HepG2 (cell line): ENCODE measurements around the gene IKZF3. TPM values are rescaled to one million over a fixed set of nuclear protein-coding genes. Genes with fewer than 3 reads are reported as not detected.

Experiments
- CBX5 ChIP-seq: sonication (generic); formaldehyde crosslinking; IDR thresholded peaks from 2 replicates; pipeline ENCODE4 v1.4.0; 2020; ENCODE audit warnings: missing genetic modification reagents, borderline replicate concordance
- ELF3 ChIP-seq: IDR thresholded peaks from 2 replicates; pipeline ENCODE4 v1.6.1; 2016; ENCODE audit warnings: missing genetic modification reagents, missing compliant biosample characterization
- ESRRA ChIP-seq: sonication (generic); formaldehyde crosslinking; IDR thresholded peaks from 2 replicates; pipeline ENCODE4 v1.5.1; 2020; ENCODE audit warnings: mild to moderate bottlenecking, low read depth, missing genetic modification reagents
- GATAD2A ChIP-seq: IDR thresholded peaks from 2 replicates; pipeline ENCODE4 v1.6.1; 2016
- GZF1 ChIP-seq: sonication (generic); formaldehyde crosslinking; IDR thresholded peaks from 2 replicates; pipeline ENCODE4 v1.5.1; 2020; ENCODE audit warnings: mild to moderate bottlenecking, missing genetic modification reagents
- IKZF5 ChIP-seq: IDR thresholded peaks from 2 replicates; pipeline ENCODE4 v1.6.1; 2018; ENCODE audit warnings: missing genetic modification reagents, mild to moderate bottlenecking, missing compliant biosample characterization
- KDM1A ChIP-seq: IDR thresholded peaks from 2 replicates; pipeline ENCODE4 v1.6.1; 2016; ENCODE audit warnings: missing compliant biosample characterization
- NAIF1 ChIP-seq: sonication (generic); formaldehyde crosslinking; IDR thresholded peaks from 2 replicates; pipeline ENCODE4 v1.5.0; 2020; ENCODE audit warnings: mild to moderate bottlenecking, missing genetic modification reagents, borderline replicate concordance
- PAWR ChIP-seq: sonication (generic); formaldehyde crosslinking; IDR thresholded peaks from 2 replicates; pipeline ENCODE4 v1.4.0; 2020; ENCODE audit warnings: missing genetic modification reagents, mild to moderate bottlenecking, borderline replicate concordance
- PAX8 ChIP-seq: sonication (generic); formaldehyde crosslinking; IDR thresholded peaks from 2 replicates; pipeline ENCODE4 v1.8.0; 2022; ENCODE audit warnings: mild to moderate bottlenecking, missing genetic modification reagents, borderline replicate concordance
- RAD21 ChIP-seq: fragments of 450-650 bp; formaldehyde crosslinking; IDR thresholded peaks from 2 replicates; pipeline ENCODE4 v1.5.0; 2020; ENCODE audit warnings: mild to moderate bottlenecking
- SIN3A ChIP-seq: IDR thresholded peaks from 2 replicates; pipeline ENCODE4 v1.6.1; 2011; ENCODE audit warnings: low read depth, mild to moderate bottlenecking, control low read depth, low read length, borderline replicate concordance
- TRAFD1 ChIP-seq: sonication (generic); formaldehyde crosslinking; IDR thresholded peaks from 2 replicates; pipeline ENCODE4 v1.5.1; 2020; ENCODE audit warnings: missing genetic modification reagents, mild to moderate bottlenecking, borderline replicate concordance
- U2AF2 ChIP-seq: fragments of 200-400 bp; formaldehyde crosslinking; IDR thresholded peaks from 2 replicates; pipeline ENCODE4 v1.6.1; 2017; ENCODE audit warnings: low read depth, mild to moderate bottlenecking, low read length
- ZFY ChIP-seq: sonication (generic); formaldehyde crosslinking; IDR thresholded peaks from 2 replicates; pipeline ENCODE4 v1.4.0; 2020; ENCODE audit warnings: missing genetic modification reagents
- ZMYM4 ChIP-seq: sonication (generic); formaldehyde crosslinking; IDR thresholded peaks from 2 replicates; pipeline ENCODE4 v1.8.1; 2023; ENCODE audit warnings: mild to moderate bottlenecking, missing genetic modification reagents
- ZNF543 ChIP-seq: sonication (generic); formaldehyde crosslinking; IDR thresholded peaks from 2 replicates; pipeline ENCODE4 v1.4.0; 2020; ENCODE audit warnings: mild to moderate bottlenecking, missing genetic modification reagents
- ZNF816 ChIP-seq: sonication (generic); formaldehyde crosslinking; IDR thresholded peaks from 2 replicates; pipeline ENCODE4 v1.8.0; 2022; ENCODE audit warnings: missing genetic modification reagents, mild to moderate bottlenecking, borderline replicate concordance
- polyA plus RNA-seq, 8 experiments: library from polyadenylated mRNA; depleted of rRNA in 3 of 8; stranded (reverse) in 7 of 8; unstranded in 1 of 8; fragments of >200 nt; fragmentation: Illumina TruSeq in 4 of 8; extraction: Trizol in 4 of 8; gene quantifications; 2 replicates each; pipeline versions ENCODE4 v1.2.1 to v1.2.3, GENCODE V29; 2011 to 2016; ENCODE audit warnings: low read depth in 4 of 8, missing spikeins in 1 of 8, mixed read lengths in 1 of 8; ENCODE audit not compliant: insufficient read depth in 1 of 8
- total RNA-seq, 5 experiments: library from RNA; depleted of rRNA; stranded (reverse); fragments of >200 nt; fragmentation: Illumina TruSeq; extraction: Trizol; gene quantifications; 2 replicates each; pipeline ENCODE4 v1.2.3, GENCODE V29; 2016; ENCODE audit warnings: low read depth in 1 of 5
- TF ChIP-seq, protein P1 (sequence below): sonication (generic); formaldehyde crosslinking; IDR thresholded peaks from 2 replicates; pipeline ENCODE4 v1.8.1; 2023; ENCODE audit warnings: mild to moderate bottlenecking, moderate library complexity, missing genetic modification reagents
- TF ChIP-seq, protein P2 (sequence below): sonication (generic); formaldehyde crosslinking; IDR thresholded peaks from 2 replicates; pipeline ENCODE4 v1.5.0; 2020; ENCODE audit warnings: missing genetic modification reagents
- TF ChIP-seq, protein P3 (sequence below): sonication (generic); formaldehyde crosslinking; IDR thresholded peaks from 2 replicates; pipeline ENCODE4 v1.4.0; 2020; ENCODE audit warnings: missing genetic modification reagents; ENCODE audit errors: not compliant biosample characterization

Gene IKZF3
- total and polyA plus RNA-seq, 2 of the 13 experiments (the other 11 are each of a cell fraction or from before 2014, with no cell fraction given): not detected

DNA sequence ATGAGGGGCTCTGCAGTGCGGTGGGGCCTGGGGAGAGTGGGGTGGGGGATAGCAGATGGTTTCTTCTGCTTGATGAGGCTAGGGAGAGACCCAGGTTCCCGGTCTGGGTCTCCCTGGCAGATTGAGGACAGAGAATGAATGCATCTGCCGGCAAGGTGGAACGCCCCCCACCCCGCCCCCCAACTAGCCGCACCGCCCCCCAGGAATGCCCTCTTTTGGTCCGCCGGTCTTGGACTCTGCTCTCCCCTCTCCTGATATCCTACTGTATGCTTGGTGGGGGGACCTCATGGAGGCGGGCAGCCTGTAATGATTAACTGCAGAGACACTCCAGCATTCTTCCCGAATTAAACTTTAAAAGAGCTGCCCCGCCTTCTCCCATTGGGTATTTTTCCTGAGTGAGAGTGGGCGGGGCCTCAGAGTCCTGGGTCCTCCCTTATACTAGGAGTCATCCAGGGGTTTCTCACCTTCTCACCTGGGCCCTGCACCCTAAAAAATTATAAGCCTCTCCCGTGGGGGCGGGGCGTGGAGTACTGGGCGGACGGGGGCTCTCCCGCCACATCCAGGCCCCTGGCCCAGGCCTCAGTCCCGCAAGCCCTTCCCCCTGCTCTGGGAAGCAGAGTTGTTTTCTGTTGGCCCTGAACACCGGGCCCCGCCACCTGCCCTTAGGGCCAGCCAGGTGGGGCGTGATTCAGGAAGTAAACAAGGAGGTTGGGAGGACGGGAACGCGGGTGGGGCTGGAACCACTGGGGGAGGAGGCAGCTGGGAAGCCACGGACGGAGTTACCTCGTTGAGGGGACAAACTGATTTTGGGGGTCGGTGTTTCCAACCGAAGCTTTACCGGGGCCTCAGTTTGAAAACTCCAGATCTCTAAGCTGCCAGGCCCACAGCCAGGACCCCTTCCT lies 124.9 kb downstream of the IKZF3 start (continued):
- peak; percentile 22; the same call in 1 of the 2 replicates for TF ChIP-seq ZNF543
- TF ChIP-seq GATAD2A: peak; percentile 93
- TF ChIP-seq ZNF816 (CRISPR knock-in tag): no peak; the same call in 1 of the 2 replicates
- peak; percentile 95 for TF ChIP-seq SIN3A
- TF ChIP-seq IKZF5: peak; percentile 94
- TF ChIP-seq ZFY (CRISPR knock-in tag): peak; percentile 84
- peak; percentile 88 for TF ChIP-seq ELF3 (CRISPR knock-in tag)
- TF ChIP-seq ESRRA (CRISPR knock-in tag): peak; percentile 78
- peak; percentile 82 for TF ChIP-seq CBX5
- no peak for TF ChIP-seq U2AF2
- no peak for TF ChIP-seq GZF1 (CRISPR knock-in tag)
- no peak for TF ChIP-seq PAWR (CRISPR knock-in tag)
- TF ChIP-seq KDM1A (CRISPR knock-in tag): peak; percentile 43; the same call in 1 of the 2 replicates
- TF ChIP-seq, protein P1, sequence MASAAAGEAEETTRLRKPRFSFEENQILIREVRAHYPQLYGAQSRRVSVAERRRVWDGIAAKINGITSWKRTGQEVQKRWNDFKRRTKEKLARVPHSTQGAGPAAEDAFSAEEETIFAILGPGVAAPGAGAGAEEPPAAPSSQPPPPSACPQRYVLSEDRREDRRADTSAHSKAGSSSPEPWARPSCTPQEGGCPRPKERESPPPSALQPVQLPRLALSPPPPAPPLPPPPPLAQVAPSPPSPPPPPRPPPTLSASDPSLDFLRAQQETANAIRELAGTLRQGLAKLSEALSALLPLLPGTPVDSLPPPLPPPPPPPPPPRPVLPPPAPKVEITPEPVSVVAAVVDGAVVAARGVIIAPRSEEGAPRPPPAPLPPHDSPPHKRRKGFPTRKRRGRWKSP (CRISPR knock-in tag): peak; percentile 19; the same call in 1 of the 2 replicates
- TF ChIP-seq PAX8 (CRISPR knock-in tag): 0 out of 2 replicates have a peak, but pooled peaks have one; percentile 14
- no peak for TF ChIP-seq TRAFD1 (CRISPR knock-in tag)
- TF ChIP-seq NAIF1: peak; percentile 78; the same call in 1 of the 2 replicates
- TF ChIP-seq, protein P2, sequence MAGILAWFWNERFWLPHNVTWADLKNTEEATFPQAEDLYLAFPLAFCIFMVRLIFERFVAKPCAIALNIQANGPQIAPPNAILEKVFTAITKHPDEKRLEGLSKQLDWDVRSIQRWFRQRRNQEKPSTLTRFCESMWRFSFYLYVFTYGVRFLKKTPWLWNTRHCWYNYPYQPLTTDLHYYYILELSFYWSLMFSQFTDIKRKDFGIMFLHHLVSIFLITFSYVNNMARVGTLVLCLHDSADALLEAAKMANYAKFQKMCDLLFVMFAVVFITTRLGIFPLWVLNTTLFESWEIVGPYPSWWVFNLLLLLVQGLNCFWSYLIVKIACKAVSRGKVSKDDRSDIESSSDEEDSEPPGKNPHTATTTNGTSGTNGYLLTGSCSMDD (CRISPR knock-in tag): no peak
- no peak; the same call in 1 of the 2 replicates for TF ChIP-seq ZMYM4
- peak; percentile 44 for TF ChIP-seq RAD21
- TF ChIP-seq, protein P3, sequence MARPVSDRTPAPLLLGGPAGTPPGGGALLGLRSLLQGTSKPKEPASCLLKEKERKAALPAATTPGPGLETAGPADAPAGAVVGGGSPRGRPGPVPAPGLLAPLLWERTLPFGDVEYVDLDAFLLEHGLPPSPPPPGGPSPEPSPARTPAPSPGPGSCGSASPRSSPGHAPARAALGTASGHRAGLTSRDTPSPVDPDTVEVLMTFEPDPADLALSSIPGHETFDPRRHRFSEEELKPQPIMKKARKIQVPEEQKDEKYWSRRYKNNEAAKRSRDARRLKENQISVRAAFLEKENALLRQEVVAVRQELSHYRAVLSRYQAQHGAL (CRISPR knock-in tag): peak; percentile 26
